ENCODE measurements around the gene MYOM1. TPM values are rescaled to one million over a fixed set of nuclear protein-coding genes. Genes with fewer than 3 reads are reported as not detected.
A peak's percentile ranks its signal among the peaks of the same experiment; 100 is the strongest.
"Not testable (repeated sequence)": the region's sequence is repeated elsewhere in the genome, so short reads cannot be mapped to it uniquely, and the experiment has no call there.

MYOM1 gene
- total and polyA plus RNA-seq, 2 experiments from 2014 or later, result 1.1 to 1.8 TPM

DNA sequence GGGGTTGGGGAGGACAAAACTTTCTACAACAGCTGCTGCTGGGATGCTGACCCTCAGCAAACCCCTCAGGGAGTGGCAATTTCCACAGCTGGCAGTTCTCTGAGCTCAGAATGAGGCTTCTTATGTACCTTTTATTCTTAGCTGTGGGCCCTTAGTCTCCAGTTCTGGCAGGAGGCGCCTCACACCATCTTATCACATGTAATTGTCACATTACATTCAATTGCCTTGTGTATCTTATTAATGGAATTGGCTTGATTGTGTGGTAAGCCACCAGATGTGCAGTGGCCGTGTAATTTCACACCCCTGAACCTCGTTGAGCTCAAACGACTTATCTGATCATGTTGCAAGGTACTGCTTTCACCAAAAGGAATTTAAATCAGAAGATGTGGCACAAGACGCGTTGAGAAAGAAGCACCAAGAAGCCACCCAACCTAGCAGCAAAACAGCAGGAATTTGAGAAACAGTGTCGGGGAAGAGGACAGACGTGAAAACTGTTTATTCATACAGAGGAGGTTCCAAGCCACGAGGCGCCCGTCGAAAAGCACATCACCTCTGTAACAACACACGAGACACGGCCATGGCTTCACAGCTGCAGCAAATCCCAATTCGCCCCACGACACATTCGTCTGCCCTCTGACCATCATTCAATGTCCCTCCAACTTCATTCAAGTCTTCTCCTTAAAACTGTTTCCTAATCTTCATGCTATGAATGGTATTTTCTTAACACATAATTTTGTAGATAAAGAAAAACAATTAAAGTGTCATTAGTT lies 153.2 kb downstream of the MYOM1 start:
- Histone ChIP-seq H3K4me3 (no peak overlapping the region), H3K4me2 (no peak overlapping the region), H3K79me2 (no peaks in the 10 kb centered on the region), H3K4me1 (ENCODE audit: insufficient read depth) (peaks cover 11% of the 10 kb centered on the region), H3K9me3 (ENCODE audit: low read depth) (no peaks in the 10 kb centered on the region), H2AFZ (no peak overlapping the region), H3K27ac (no peak overlapping the region), H4K20me1 (ENCODE audit: insufficient read depth, poor library complexity, severe bottlenecking) (no peaks in the 10 kb centered on the region), H3K9me2 (replicated peaks; ENCODE audit: insufficient read depth) (no peaks in the 10 kb centered on the region), H3K36me3 (replicated peaks; ENCODE audit: insufficient read depth, low read depth) (no peaks in the 10 kb centered on the region), H3K27me3 (no peaks in the 10 kb centered on the region)
- TF ChIP-seq, protein P1, sequence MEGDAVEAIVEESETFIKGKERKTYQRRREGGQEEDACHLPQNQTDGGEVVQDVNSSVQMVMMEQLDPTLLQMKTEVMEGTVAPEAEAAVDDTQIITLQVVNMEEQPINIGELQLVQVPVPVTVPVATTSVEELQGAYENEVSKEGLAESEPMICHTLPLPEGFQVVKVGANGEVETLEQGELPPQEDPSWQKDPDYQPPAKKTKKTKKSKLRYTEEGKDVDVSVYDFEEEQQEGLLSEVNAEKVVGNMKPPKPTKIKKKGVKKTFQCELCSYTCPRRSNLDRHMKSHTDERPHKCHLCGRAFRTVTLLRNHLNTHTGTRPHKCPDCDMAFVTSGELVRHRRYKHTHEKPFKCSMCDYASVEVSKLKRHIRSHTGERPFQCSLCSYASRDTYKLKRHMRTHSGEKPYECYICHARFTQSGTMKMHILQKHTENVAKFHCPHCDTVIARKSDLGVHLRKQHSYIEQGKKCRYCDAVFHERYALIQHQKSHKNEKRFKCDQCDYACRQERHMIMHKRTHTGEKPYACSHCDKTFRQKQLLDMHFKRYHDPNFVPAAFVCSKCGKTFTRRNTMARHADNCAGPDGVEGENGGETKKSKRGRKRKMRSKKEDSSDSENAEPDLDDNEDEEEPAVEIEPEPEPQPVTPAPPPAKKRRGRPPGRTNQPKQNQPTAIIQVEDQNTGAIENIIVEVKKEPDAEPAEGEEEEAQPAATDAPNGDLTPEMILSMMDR (IDR thresholded peaks at IDR 0.05; ENCODE audit: poor library complexity), result no peak
- TF ChIP-seq EZH2phosphoT487 (IDR thresholded peaks at IDR 0.05; ENCODE audit: low read depth, severe bottlenecking, unreplicated experiment) (no peak), EZH2 (IDR thresholded peaks at IDR 0.05; ENCODE audit: borderline replicate concordance) (no peak)
- 86% methylated on average over 17 of the region's 17 CpGs for WGBS (ENCODE audit: low lambda C conversion rate, missing lambda C conversion rate)
- no peak for DNase-seq (ENCODE audit: low spot score)

GRCh38 chr18:3063766-3064165 lies 156.0 kb downstream of the MYOM1 start:
- not testable (repeated sequence) for H3K4me2 ChIP-seq; H3K27me3 ChIP-seq; H2AFZ ChIP-seq; H3K27ac ChIP-seq; H3K9me2 ChIP-seq (replicated peaks; ENCODE audit: insufficient read depth); H3K4me3 ChIP-seq; DNase-seq (ENCODE audit: low spot score); H3K36me3 ChIP-seq (replicated peaks; ENCODE audit: insufficient read depth, low read depth); H3K79me2 ChIP-seq; H4K20me1 ChIP-seq (ENCODE audit: insufficient read depth, poor library complexity, severe bottlenecking); H3K9me3 ChIP-seq (ENCODE audit: low read depth)
- H3K4me1 ChIP-seq (ENCODE audit: insufficient read depth), result peaks cover 11% of the 10 kb centered on the region
- 92% methylated on average over 4 of the region's 4 CpGs for WGBS (ENCODE audit: low lambda C conversion rate, missing lambda C conversion rate)

DNA sequence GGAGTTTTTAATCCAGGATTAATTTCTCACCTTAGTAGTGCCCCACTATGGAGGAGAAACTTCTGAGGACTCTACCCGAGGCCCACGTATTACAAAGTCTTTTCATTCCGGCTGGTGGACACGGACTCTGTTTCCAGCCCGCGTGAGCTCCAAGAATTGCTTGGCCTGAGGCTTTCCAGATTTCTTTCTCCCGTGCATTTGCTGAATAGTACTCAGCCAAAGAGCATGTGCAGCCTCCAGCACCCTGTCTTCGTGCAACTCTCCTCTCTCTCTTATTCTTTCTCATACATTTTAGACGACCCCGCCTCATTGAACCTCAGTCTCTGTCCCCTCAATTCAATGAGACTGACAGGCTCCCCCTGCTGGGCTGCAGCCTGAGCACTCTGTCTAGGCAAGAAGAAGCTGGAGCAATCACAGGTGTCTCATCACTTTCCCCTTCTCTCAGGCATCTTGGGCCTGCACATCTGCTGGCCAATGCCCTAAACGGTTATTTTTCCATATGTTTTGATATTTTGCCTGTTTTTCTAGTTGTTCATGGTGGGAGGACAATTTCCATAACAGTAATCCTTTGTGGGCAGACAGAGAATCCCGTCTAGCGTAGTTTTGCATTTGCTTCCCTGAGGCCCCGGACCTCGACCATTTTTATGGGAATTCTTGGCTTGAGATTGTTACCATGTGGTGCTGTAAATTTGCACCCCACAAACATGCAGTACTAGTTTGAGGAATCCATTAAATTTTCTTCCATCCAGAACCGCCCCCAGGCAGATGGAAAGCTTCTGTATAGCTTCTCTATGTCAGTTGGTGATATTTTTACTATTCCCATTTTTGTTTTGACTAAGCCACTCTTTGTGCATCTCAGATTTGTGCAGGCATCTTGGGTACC lies 156.7 kb downstream of the MYOM1 start:
- WGBS (ENCODE audit: low lambda C conversion rate, missing lambda C conversion rate), result 43% methylated on average over 16 of the region's 16 CpGs
- H3K9me2 ChIP-seq (replicated peaks; ENCODE audit: insufficient read depth), result no peaks in the 10 kb centered on the region
- no peaks in the 10 kb centered on the region for H3K9me3 ChIP-seq (ENCODE audit: low read depth)
- H3K4me3 ChIP-seq, result no peak overlapping the region
- no peaks in the 10 kb centered on the region for H3K79me2 ChIP-seq
- H3K36me3 ChIP-seq (replicated peaks; ENCODE audit: insufficient read depth, low read depth), result no peaks in the 10 kb centered on the region
- H3K4me1 ChIP-seq (ENCODE audit: insufficient read depth), result peaks cover 11% of the 10 kb centered on the region
- no peak for TF ChIP-seq EZH2phosphoT487 (IDR thresholded peaks at IDR 0.05; ENCODE audit: low read depth, severe bottlenecking, unreplicated experiment)
- TF ChIP-seq, protein P1 (IDR thresholded peaks at IDR 0.05; ENCODE audit: poor library complexity), result peak; percentile 69
- no peak overlapping the region for H2AFZ ChIP-seq
- H3K27me3 ChIP-seq, result no peaks in the 10 kb centered on the region
- H4K20me1 ChIP-seq (ENCODE audit: insufficient read depth, poor library complexity, severe bottlenecking), result no peaks in the 10 kb centered on the region
- H3K4me2 ChIP-seq, result peak overlapping the region; percentile 42
- DNase-seq (ENCODE audit: low spot score), result peak; percentile 70
- H3K27ac ChIP-seq, result peak overlapping the region; percentile 44

All from hepatocyte (in vitro differentiated cells).